Right cardiac atrium (tissue), 5 donors: ENCODE data around the gene BCAR3. TPM values are rescaled to one million over a fixed set of nuclear protein-coding genes. Genes with fewer than 3 reads are reported as not detected.

Experiments
- ATAC-seq, 2 donors: fragments of 200-7000 bp; cut with Tn5 transposase; one replicate each; pipeline versions ENCODE4 v1.8.0 to v1.9.1; 2020; ENCODE audit warnings: moderate library complexity in 2 of 2, mild to moderate bottlenecking in 1 of 2
- DNase-seq, 3 donors: peaks; one replicate each; pipeline ENCODE4 v3.0.0-alpha.2; 2020
- H3K27ac ChIP-seq: one replicate; pipeline ENCODE4 v1.5.1; 2013; ENCODE audit warnings: mild to moderate bottlenecking, low read length, control low read depth, moderate library complexity
- H3K27me3 ChIP-seq: one replicate; pipeline ENCODE4 v1.6.1; 2013; ENCODE audit not compliant: control insufficient read depth, insufficient read depth
- H3K4me1 ChIP-seq: one replicate; pipeline ENCODE4 v1.6.1; 2013; ENCODE audit warnings: low read length; ENCODE audit not compliant: control insufficient read depth, insufficient read depth
- H3K4me3 ChIP-seq: one replicate; pipeline ENCODE4 v1.5.1; 2013; ENCODE audit warnings: low read length, control low read depth
- H3K9me3 ChIP-seq: one replicate; pipeline ENCODE4 v1.6.1; 2013; ENCODE audit warnings: low read length; ENCODE audit not compliant: control insufficient read depth
- WGBS: extraction: QIAGEN DNeasy Blood & Tissue Kit; methylation state at CpG from one replicate; pipeline ENCODE4 v1.1.7; 2013; 5-methylcytosine and 5-hydroxymethylcytosine counted together
- intact Hi-C, 4 donors: fragments of 100-400 bp; cut with DNase I; formaldehyde crosslinking; loops; one replicate each; pipeline versions ENCODE4 v1.11.0 to v1.14.0; 2022 to 2023
- polyA plus RNA-seq: library from polyadenylated mRNA; stranded (reverse); fragments of 200-250 nt; gene quantifications from one replicate; pipeline ENCODE4 v1.2.3, GENCODE V29; 2013
- total RNA-seq, 4 donors: library from RNA; stranded (reverse); fragmentation: NEBNext Ultra II Directional; extraction: Animal tissue kit (Norgen Biotek cat#: 25700); gene quantifications; one replicate each; pipeline ENCODE4 v1.2.1, GENCODE V29; 2021
- donor health status: healthy with polysubstance abuse.
- donor health status: DM: no; HTN: yes; CAD: no.
- donor health status: DM: no; HTN: no; CAD: no.
- donor health status: DM: no; HTN: yes; CAD: no; lungs with severe emphysema.
- donor health status: DM: yes; HTN: yes; CAD: no.

Gene BCAR3
- total and polyA plus RNA-seq, 5 donors = 10.1 to 17.4 (median 12.6) TPM

DNA sequence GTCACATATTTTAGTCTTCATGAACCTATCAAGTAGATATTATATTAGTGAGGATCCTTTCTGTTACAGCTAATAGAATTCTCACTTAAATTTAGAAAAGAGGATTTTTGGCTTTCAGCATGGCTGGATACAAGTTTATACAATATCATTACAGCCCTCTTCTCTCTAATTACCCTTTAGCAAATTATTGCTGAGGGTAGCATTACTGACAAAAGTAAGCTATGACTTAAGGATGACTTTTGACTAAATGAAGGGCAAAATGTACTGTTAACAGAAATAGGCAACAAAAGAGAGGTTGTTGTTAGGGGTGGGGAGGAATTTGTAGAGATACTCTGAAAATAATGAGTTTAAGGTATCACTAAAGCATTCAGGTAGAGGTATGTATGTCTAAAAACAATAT lies 148.0 kb downstream of the BCAR3 start:
- intact Hi-C loops = no loop called here
- no peak overlapping the region for H3K27ac ChIP-seq
- DNase-seq (no peak), ATAC-seq (no peak)
- no peaks in the 10 kb centered on the region for H3K27me3 ChIP-seq
- H3K9me3 ChIP-seq = no peaks in the 10 kb centered on the region
- no peaks in the 10 kb centered on the region for H3K4me1 ChIP-seq
- H3K4me3 ChIP-seq = no peak overlapping the region

DNA sequence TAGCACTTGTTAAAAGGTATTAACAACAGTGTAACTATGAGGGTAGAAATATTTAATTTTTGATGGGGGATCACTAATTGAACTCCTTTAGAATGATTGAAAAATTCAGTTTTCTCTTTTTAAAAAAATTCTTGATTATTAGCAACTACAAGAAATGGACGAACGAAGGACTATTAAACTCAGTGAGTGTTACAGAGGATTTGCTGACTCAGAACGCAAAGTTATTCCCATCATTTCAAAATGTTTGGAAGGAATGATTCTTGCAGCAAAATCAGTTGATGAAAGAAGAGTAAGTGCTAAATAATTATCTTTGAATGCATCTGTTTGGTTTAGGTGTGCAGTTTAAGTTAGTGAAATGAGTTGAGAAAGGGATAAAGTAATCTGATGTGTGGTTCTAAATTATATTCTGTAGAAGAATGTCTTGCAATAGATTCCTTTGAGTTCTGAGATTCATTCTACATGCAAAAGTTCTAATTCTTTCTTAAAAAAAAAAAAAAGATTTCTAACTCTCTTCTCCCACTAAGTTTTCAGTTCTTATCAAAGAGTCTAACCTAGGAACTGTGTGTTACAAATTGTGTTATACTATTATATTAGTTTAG lies 148.8 kb downstream of the BCAR3 start:
- Histone ChIP-seq H3K9me3 (no peaks in the 10 kb centered on the region), H3K4me3 (no peak overlapping the region), H3K27ac (no peak overlapping the region), H3K4me1 (no peaks in the 10 kb centered on the region), H3K27me3 (no peaks in the 10 kb centered on the region)
- no peak for ATAC-seq
- 98% methylated on average over 3 of the region's 3 CpGs for WGBS
- no peak for DNase-seq
- intact Hi-C loops = no loop called here

DNA sequence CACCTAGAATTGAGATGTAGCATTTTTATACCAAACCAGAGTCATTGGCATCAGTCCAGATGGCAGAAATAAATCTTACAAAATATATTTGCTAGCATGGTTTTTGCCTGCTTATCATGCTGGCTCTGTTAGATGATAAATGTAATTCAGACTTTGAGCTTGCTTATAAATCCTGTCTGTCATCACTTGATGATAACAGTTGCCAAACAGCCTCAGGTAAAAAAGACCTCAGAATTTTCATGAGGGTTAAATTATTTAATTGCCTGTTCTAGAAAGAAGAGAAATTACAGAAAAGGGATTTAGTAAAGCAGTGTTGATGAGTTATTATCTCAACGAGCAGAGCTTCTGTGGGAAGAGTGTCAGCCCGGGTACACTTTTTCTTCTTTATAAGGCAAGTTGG lies 150.4 kb downstream of the BCAR3 start:
- Histone ChIP-seq H3K4me1 (no peaks in the 10 kb centered on the region), H3K4me3 (no peak overlapping the region), H3K27me3 (no peaks in the 10 kb centered on the region), H3K27ac (no peak overlapping the region), H3K9me3 (no peaks in the 10 kb centered on the region)
- WGBS = 57% methylated on average over 2 of the region's 2 CpGs
- ATAC-seq (no peak), DNase-seq (no peak)
- intact Hi-C loops = no loop called here

DNA sequence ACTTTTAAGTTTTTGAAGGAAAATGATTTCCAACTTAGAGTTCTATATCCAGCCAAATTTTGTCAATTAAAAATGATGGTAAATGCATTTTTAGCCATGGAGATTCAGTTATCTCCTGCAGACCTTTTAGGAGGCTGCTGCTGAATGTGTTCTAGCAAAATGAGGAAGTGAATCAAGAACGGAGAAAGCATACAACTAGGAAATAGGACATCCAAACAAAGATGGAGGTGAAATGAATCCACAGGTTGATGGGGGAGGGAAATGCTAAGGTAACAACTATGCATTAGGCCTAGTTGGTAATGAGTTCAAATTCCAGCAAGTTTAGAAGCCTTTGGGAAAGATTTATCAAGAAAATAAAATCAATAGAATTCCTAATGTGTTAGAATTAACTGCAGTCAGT lies 153.2 kb downstream of the BCAR3 start:
- ATAC-seq (no peak), DNase-seq (no peak)
- no peaks in the 10 kb centered on the region for H3K27me3 ChIP-seq
- no peak overlapping the region for H3K4me3 ChIP-seq
- 70% methylated on average over 1 of the region's 1 CpG for WGBS
- intact Hi-C loops = no loop called here
- no peaks in the 10 kb centered on the region for H3K4me1 ChIP-seq
- no peaks in the 10 kb centered on the region for H3K9me3 ChIP-seq
- H3K27ac ChIP-seq = no peak overlapping the region

DNA sequence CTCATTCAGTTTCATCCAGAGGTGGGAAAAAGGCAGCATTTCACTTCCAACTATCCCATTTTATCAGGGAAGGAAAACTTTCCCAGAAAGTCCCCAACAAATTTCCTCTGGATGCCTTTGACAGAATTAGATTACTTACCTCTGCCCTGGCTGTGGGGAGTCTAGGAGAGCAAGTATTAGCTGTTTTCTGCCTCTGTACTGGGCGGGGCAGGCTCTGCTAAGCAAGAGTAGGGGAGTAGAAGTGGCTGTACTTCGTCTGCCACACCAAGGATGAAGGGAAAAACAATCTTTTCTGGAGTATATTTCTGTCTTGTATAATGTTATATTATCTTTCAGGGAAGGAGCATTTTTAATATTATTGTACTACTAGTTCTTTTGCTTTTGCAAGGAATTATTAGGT lies 155.2 kb downstream of the BCAR3 start:
- no peaks in the 10 kb centered on the region for H3K4me1 ChIP-seq
- no peak overlapping the region for H3K27ac ChIP-seq
- no peak overlapping the region for H3K4me3 ChIP-seq
- ATAC-seq = no peak
- WGBS = 89% methylated on average over 2 of the region's 2 CpGs
- H3K9me3 ChIP-seq = no peaks in the 10 kb centered on the region
- DNase-seq = no peak
- intact Hi-C loops = no loop called here
- H3K27me3 ChIP-seq = no peaks in the 10 kb centered on the region

DNA sequence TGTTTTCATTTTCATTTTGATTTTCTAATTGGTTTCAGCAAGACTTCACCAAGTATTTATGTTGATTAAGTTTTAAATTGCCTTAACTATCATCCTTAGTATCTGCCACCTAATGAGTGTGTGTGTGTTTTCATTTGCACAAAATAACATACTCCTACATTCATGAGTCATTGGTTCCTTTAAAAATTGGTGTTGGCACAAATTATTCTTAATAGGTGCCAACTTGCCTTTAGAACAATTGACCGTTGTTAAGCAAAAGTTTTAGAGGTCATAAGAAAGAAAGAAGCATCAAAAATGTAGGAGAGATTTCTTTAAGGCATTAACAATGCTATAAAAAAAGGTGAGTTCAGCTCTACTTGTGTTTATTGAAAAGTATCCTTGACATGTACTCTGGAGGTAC lies 156.2 kb downstream of the BCAR3 start:
- 52% methylated on average over 1 of the region's 1 CpG for WGBS
- intact Hi-C loops = no loop called here
- DNase-seq (no peak), ATAC-seq (no peak)
- Histone ChIP-seq H3K4me1 (no peaks in the 10 kb centered on the region), H3K27me3 (no peaks in the 10 kb centered on the region), H3K9me3 (no peaks in the 10 kb centered on the region), H3K4me3 (no peak overlapping the region), H3K27ac (no peak overlapping the region)

DNA sequence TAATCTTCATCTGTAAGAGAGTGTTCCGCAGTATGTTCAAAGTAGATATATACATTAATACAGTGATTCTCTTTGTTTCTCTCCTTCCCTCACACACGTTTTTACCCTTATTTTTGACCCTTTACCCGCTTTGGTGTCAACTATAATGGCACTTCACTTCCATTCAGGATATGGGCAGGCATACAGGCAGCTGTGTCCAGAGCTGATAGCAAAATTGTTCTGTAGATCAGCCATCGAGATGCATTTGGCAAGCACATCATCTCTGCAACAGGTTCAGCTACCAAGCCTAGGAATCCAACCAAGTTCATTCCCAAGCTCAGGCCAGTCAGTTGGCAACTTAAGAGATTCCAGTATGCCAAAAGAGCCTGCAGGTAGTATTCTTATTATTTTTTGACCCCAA lies 158.9 kb downstream of the BCAR3 start:
- DNase-seq (no peak), ATAC-seq (no peak)
- 78% methylated on average over 4 of the region's 4 CpGs for whole genome bisulfite sequencing
- intact Hi-C loops = no loop called here
- H3K4me3 ChIP-seq = no peak overlapping the region
- H3K27me3 ChIP-seq = no peaks in the 10 kb centered on the region
- H3K4me1 ChIP-seq = no peaks in the 10 kb centered on the region
- H3K27ac ChIP-seq = no peak overlapping the region
- H3K9me3 ChIP-seq = no peaks in the 10 kb centered on the region

DNA sequence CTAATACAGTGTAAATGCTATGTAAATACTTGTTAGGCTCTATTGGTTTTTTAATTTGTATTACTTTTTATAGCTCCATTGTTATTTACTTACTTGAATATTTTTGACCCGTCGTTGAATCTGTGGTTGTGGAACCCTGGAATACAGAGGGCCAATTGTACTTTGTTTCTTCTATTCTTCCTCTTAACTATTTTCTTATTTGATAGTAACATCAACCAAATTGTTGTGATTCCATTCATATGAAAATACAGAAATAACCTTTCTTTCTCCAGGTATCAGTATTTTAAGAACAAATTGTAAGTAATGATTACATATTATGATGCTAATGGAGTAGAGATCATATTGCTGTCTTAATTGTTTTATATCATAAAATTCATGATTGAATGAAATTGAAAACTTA lies 160.0 kb downstream of the BCAR3 start:
- 89% methylated on average over 2 of the region's 2 CpGs for WGBS
- intact Hi-C loops = no loop called here

DNA sequence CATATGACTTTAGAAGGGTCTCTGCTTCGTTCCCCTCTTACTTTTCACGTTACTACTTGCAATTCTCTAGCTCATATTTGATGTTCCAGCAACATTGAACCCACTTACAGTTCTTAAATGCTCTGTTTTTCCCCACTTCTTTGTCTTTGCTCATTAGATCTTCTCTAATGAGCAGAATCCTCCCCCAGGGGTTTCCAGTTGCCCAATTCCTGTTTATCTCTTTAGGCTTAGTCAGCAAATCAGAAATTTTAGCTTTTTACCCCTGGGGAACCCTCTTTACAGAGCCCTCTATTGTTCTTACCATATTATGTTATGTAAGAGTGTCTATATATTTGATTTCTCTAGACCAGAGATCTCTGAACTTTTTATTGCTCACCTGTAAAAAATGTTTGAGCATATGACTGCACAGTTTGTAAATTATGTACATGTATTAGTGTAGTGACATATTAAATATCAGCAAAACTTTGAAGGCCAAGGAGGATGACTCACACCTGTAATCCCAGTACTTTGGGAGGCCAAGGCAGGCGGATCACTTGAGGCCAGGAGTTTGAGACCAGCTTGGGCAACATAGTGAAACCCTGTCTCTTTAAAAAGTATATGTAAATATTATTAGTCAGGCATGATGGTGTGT lies 162.3 kb downstream of the BCAR3 start:
- no peaks in the 10 kb centered on the region for H3K27me3 ChIP-seq
- H3K4me1 ChIP-seq = no peaks in the 10 kb centered on the region
- 65% methylated on average over 3 of the region's 3 CpGs for WGBS
- no peaks in the 10 kb centered on the region for H3K9me3 ChIP-seq
- no peak for DNase-seq
- intact Hi-C loops = no loop called here
- H3K4me3 ChIP-seq = no peak overlapping the region
- no peak for ATAC-seq
- no peak overlapping the region for H3K27ac ChIP-seq

More for the DNA sequence above, 160.0 kb downstream of the BCAR3 start:
- DNase-seq (no peak), ATAC-seq (no peak)
- H3K9me3 ChIP-seq = no peaks in the 10 kb centered on the region
- H3K27me3 ChIP-seq = no peaks in the 10 kb centered on the region
- no peaks in the 10 kb centered on the region for H3K4me1 ChIP-seq
- H3K4me3 ChIP-seq = no peak overlapping the region
- no peak overlapping the region for H3K27ac ChIP-seq

DNA sequence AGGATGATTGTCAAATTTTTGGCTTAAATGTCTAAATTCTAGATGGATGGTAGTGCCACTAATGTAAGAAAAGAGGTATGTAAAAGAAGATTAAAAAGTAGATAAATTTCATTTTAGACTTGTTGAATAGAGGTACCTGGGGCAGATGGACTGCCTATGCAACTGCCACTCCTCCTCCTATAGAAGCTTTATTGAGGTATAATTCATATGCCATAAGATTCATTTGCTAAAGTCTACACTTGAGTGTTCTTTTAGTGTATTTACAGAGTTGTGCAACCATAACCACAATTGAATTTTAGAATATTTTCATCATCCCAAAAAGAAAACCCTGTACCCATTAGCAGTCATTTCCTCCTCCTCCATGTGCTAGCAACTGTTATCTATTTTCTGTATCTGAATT lies 163.1 kb downstream of the BCAR3 start:
- Histone ChIP-seq H3K4me1 (no peaks in the 10 kb centered on the region), H3K27ac (no peak overlapping the region), H3K27me3 (no peaks in the 10 kb centered on the region), H3K4me3 (no peak overlapping the region), H3K9me3 (no peaks in the 10 kb centered on the region)
- ATAC-seq = no peak
- intact Hi-C loops = no loop called here
- DNase-seq = no peak

DNA sequence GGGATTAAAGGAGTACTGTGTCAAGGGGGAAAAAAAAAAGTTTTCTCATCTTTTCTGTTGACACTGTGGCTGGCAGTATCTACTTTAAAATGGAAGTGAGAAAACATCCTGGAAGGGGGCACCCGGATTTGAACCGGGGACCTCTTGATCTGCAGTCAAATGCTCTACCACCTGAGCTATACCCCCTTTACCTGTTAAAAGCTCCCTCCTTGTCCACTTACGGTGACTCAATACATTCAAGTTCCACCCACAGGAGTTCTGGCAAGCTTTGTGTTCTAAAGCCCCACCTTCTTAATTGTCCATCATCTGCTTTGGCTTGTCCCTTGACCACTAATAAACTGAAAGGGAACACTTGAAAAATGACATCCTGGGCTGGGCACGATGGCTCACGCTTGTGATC lies 165.5 kb downstream of the BCAR3 start:
- H3K4me1 ChIP-seq = no peaks in the 10 kb centered on the region
- H3K27me3 ChIP-seq = no peaks in the 10 kb centered on the region
- no peak overlapping the region for H3K4me3 ChIP-seq
- H3K27ac ChIP-seq = no peak overlapping the region
- H3K9me3 ChIP-seq = no peaks in the 10 kb centered on the region
- WGBS = 90% methylated on average over 5 of the region's 5 CpGs
- intact Hi-C loops = no loop called here
- ATAC-seq = no peak
- no peak for DNase-seq
